CD4-positive, alpha-beta memory T cell (primary cell): ENCODE measurements around the gene PARP14. TPM values are rescaled to one million over a fixed set of nuclear protein-coding genes. Genes with fewer than 3 reads are reported as not detected.
"Not testable (repeated sequence)": the region's sequence is repeated elsewhere in the genome, so short reads cannot be mapped to it uniquely, and the experiment has no call there.

Experiments used
- CTCF ChIA-PET: fragments of 350-600 bp; sonication (Branson Sonifier 250); formaldehyde crosslinking; loops from one replicate; lab custom pipeline; 2021; ENCODE audit warnings: inconsistent platforms; ENCODE audit not compliant: partially characterized antibody; lab: Charles Lee
- POLR2A ChIA-PET: fragments of 350-600 bp; sonication (Branson Sonifier 250); formaldehyde crosslinking; loops from one replicate; lab custom pipeline; 2021; ENCODE audit not compliant: partially characterized antibody; lab: Charles Lee
- DNase-seq, 5 donors: peaks; one replicate each; pipeline versions ENCODE4 v3.0.0 to v3.0.0-alpha.2; 2020 to 2022; ENCODE audit warnings: mixed read lengths in 1 of 5
- H3K27ac ChIP-seq: one replicate; pipeline ENCODE4 v1.7.0; 2013; ENCODE audit warnings: low read depth, low read length
- H3K27me3 ChIP-seq: 2 replicates; pipeline ENCODE4 v1.7.0; 2013; ENCODE audit warnings: mild to moderate bottlenecking, low read length, moderate library complexity; ENCODE audit not compliant: insufficient read depth
- H3K36me3 ChIP-seq: 2 replicates; pipeline ENCODE4 v1.7.0; 2013; ENCODE audit warnings: mild to moderate bottlenecking, low read length, moderate library complexity; ENCODE audit not compliant: insufficient read depth
- H3K4me1 ChIP-seq: 2 replicates; pipeline ENCODE4 v1.7.0; 2013; ENCODE audit warnings: mild to moderate bottlenecking, low read length, moderate library complexity; ENCODE audit not compliant: insufficient read depth
- H3K4me3 ChIP-seq, 2 donors: one replicate each; pipeline ENCODE4 v1.7.0; 2013; ENCODE audit warnings: low read length in 2 of 2, mild to moderate bottlenecking in 1 of 2
- H3K9me3 ChIP-seq, 2 donors: one replicate each; pipeline ENCODE4 v1.7.0; 2013; ENCODE audit warnings: low read length in 2 of 2, control low read depth in 1 of 2; ENCODE audit not compliant: control insufficient read depth in 1 of 2
- H3K27ac Mint-ChIP-seq, 7 donors: one replicate each; pipeline ENCODE4 v1.8.0; 2020 to 2021; ENCODE audit warnings: mixed read lengths in 7 of 7, mild to moderate bottlenecking in 6 of 7, inconsistent platforms in 3 of 7, moderate library complexity in 3 of 7
- H3K27me3 Mint-ChIP-seq, 2 donors: one replicate each; pipeline ENCODE4 v1.8.0; 2020 to 2021; ENCODE audit warnings: mixed read lengths in 2 of 2
- H3K36me3 Mint-ChIP-seq, 2 donors: one replicate each; pipeline ENCODE4 v1.8.0; 2020 to 2021; ENCODE audit warnings: mixed read lengths in 2 of 2, inconsistent platforms in 1 of 2, mild to moderate bottlenecking in 1 of 2
- H3K4me1 Mint-ChIP-seq, 4 donors: one replicate each; pipeline ENCODE4 v1.8.0; 2020 to 2021; ENCODE audit warnings: mixed read lengths in 4 of 4, mild to moderate bottlenecking in 1 of 4
- H3K4me3 Mint-ChIP-seq, 8 donors: one replicate each; pipeline ENCODE4 v1.8.0; 2020 to 2021; ENCODE audit warnings: mixed read lengths in 8 of 8, mild to moderate bottlenecking in 7 of 8, moderate library complexity in 6 of 8, inconsistent platforms in 3 of 8
- H3K9me3 Mint-ChIP-seq, 8 donors: one replicate each; pipeline ENCODE4 v1.8.0; 2020 to 2021; ENCODE audit warnings: mixed read lengths in 8 of 8, mild to moderate bottlenecking in 5 of 8, inconsistent platforms in 3 of 8, moderate library complexity in 1 of 8
- intact Hi-C: fragments of 100-400 bp; cut with micrococcal nuclease; formaldehyde crosslinking; loops from one replicate; pipeline ENCODE4 v1.15.1; 2023
- polyA plus RNA-seq, 2 donors: library from polyadenylated mRNA; unstranded; fragments of 300-500 nt; fragmentation: Illumina TruSeq; gene quantifications; one replicate each; pipeline ENCODE4 v1.2.3, GENCODE V29; 2021
- total RNA-seq, 2 experiments: library from RNA; stranded (reverse); gene quantifications; one replicate each; pipeline ENCODE4 v1.2.3, GENCODE V29; 2021

The PARP14 gene
- total and polyA plus RNA-seq, 4 experiments from 2014 or later: 5.4 to 79.6 (median 43.9) TPM

DNA sequence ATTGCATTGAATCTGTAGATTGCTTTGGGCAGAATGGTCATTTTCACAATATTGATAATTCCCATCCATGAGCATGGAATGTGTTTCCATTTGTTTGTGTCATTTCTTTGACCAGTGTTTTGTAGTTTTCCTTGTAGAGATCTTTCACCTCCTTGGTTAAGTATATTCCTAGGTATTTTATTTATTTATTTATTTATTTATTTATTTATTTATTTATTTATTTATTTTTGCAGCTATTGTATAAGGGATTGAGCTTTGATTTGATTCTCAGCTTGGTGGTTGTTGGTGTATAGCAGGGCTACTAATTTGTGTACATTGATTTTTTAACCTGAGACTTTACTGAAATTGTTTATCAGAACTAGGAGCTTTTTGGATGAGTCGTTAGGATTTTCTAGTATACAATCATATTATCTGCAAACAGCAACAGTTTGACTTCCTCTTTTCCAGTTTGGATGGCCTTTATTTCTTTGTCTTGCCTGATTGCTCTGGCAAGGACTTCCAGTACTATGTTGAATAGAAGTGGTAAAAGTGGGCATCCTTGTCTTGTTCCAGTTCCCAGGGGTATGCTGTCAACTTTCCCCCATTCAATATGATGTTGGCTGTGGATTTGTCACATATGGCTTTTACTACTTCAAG lies 30.1 kb downstream of the PARP14 start:
- H3K27me3 Mint-ChIP-seq, POLR2A ChIA-PET, intact Hi-C loops, H3K9me3 Mint-ChIP-seq, H3K4me1 ChIP-seq, H3K9me3 ChIP-seq, DNase-seq, H3K4me3 ChIP-seq, CTCF ChIA-PET, H3K27ac ChIP-seq, H3K27me3 ChIP-seq: not testable (repeated sequence)
- peaks cover 78 to 82% of the 10 kb centered on the region in 2 donors for H3K36me3 Mint-ChIP-seq
- peaks cover 33% of the 10 kb centered on the region for H3K36me3 ChIP-seq
- H3K4me1 Mint-ChIP-seq: peaks cover 22 to 39% (median 30%) of the 10 kb centered on the region in 4 donors
- peak overlapping the region in 2 of 8 donors; percentile 26 to 37 for H3K4me3 Mint-ChIP-seq
- H3K27ac Mint-ChIP-seq: peak overlapping the region in 5 of 7 donors; percentile 32 to 79 (median 59)

DNA sequence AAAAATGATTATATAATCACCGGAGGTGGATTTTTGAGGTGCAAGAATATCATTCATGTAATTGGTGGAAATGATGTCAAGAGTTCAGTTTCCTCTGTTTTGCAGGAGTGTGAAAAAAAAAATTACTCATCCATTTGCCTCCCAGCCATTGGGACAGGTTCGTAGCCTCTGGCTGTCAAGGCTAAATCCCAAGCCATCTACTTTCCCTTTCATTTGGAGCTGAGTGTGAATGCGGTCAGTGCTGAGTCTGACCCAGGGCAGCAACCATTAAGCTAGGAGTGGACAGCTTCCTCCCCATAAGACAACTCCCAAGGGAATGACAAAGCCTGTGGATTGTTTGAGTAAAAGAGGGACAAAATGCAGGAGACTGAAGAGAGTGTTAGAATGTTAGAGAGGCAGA lies 33.6 kb downstream of the PARP14 start:
- Mint-ChIP-seq H3K9me3 (no peaks in the 10 kb centered on the region), H3K4me1 (peaks cover 20 to 28% (median 24%) of the 10 kb centered on the region in 4 donors), H3K36me3 (peaks cover 88 to 91% of the 10 kb centered on the region in 2 donors), H3K27me3 (no peaks in the 10 kb centered on the region), H3K27ac (peak overlapping the region in 1 of 7 donors; percentile 73), H3K4me3 (no peak overlapping the region)
- no peaks in the 10 kb centered on the region for H3K9me3 ChIP-seq
- intact Hi-C loops: no loop called here
- no peak overlapping the region for H3K4me3 ChIP-seq
- peaks cover 4% of the 10 kb centered on the region for H3K4me1 ChIP-seq
- no peak overlapping the region for H3K27ac ChIP-seq
- no peak for DNase-seq
- H3K27me3 ChIP-seq: no peaks in the 10 kb centered on the region
- CTCF ChIA-PET: no interaction called here
- POLR2A ChIA-PET: no interaction called here
- H3K36me3 ChIP-seq: peaks cover 60% of the 10 kb centered on the region

- POLR2A ChIA-PET: no interaction called here
- H3K4me1 Mint-ChIP-seq: peaks cover 3 to 5% (median 4%) of the 10 kb centered on the region in 4 donors
- Histone ChIP-seq H3K4me1 (no peaks in the 10 kb centered on the region), H3K9me3 (no peaks in the 10 kb centered on the region), H3K4me3 (no peak overlapping the region), H3K36me3 (peaks cover 72% of the 10 kb centered on the region), H3K27me3 (no peaks in the 10 kb centered on the region), H3K27ac (no peak overlapping the region)
- no peak overlapping the region for H3K4me3 Mint-ChIP-seq
- H3K36me3 Mint-ChIP-seq: peaks cover 87 to 92% of the 10 kb centered on the region in 2 donors
- CTCF ChIA-PET: interaction anchor here (1.3 kb wide), 1 partner anchor 37 kb away, joined by 5 read pairs; no protein-coding TSS in a partner anchor
- no peaks in the 10 kb centered on the region for H3K27me3 Mint-ChIP-seq
- intact Hi-C loops: no loop called here
- peak overlapping the region in 1 of 7 donors; percentile 39 for H3K27ac Mint-ChIP-seq
- DNase-seq: no peak
- no peaks in the 10 kb centered on the region for H3K9me3 Mint-ChIP-seq
These were observed 36.0 kb downstream of the PARP14 start for GRCh38 chr3:122716667-122717066.

DNA sequence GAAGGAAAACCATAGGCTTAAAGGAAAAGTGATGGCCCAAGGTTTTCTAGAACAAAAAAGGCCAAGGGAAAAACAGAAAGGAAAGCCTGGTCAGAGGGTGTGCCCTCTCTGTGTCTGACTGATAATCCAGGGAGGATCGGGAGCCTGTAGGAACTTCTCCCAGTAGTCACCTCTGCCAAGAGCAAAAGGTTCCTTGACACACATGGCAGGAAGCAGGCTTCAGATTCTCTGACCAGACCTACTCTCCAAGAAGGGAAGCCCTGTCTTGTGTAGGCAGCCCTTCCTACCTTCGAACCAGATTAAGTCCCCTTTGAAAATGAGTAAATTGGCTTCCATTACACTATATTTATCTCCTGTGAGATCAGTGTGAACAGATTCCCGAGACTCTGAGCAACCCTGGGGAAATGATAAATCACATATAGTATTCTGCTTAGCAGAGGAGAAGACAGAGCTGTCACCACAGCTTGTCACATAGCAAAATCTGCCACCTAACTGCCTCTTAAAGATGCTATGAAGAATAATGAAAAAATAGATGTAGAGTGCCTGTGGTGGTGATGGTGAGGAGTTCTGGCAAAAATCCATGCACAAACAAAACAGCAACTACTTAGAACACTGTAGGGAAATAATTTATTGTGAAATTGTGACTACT lies 38.8 kb downstream of the PARP14 start:
- Histone ChIP-seq H3K4me1 (no peaks in the 10 kb centered on the region), H3K9me3 (no peaks in the 10 kb centered on the region), H3K36me3 (peaks cover 55% of the 10 kb centered on the region), H3K27ac (no peak overlapping the region), H3K4me3 (no peak overlapping the region), H3K27me3 (no peaks in the 10 kb centered on the region)
- intact Hi-C loops: no loop called here
- ChIA-PET CTCF (interaction anchor here (1.1 kb wide), 1 partner anchor 335 kb away, joined by 3 read pairs; the partner anchor contains the start of gene FAM162A), POLR2A (no interaction called here)
- DNase-seq: no peak
- Mint-ChIP-seq H3K9me3 (no peaks in the 10 kb centered on the region), H3K4me3 (no peak overlapping the region), H3K4me1 (peaks cover 0 to 3% (median under 1%) of the 10 kb centered on the region in 4 donors), H3K27ac (peak overlapping the region in 2 of 7 donors; percentile 53 to 59), H3K36me3 (peaks cover 83 to 90% of the 10 kb centered on the region in 2 donors), H3K27me3 (no peaks in the 10 kb centered on the region)

DNA sequence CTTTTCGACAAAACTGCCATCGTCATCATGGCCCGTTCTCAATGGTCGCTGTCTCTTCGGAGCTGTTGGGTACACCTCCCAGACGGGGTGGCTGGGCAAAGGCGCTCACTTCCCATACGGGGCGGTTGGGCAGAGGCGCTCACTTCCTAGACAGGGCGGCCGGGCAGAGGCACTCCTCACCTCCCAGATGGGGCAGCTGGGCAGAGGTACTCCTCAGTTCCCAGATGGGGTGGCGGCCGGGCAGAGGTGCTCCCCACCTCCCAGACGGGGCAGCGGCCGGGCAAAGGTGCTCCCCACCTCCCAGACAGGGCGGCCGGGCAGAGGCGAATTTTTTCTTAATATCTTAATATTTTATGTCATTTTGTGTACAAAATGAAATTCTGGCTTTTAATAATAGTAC lies 44.5 kb downstream of the PARP14 start:
- DNase-seq: no peak
- H3K36me3 Mint-ChIP-seq: peaks cover 64 to 65% of the 10 kb centered on the region in 2 donors
- POLR2A ChIA-PET: no interaction called here
- Histone ChIP-seq H3K4me3 (no peak overlapping the region), H3K9me3 (no peaks in the 10 kb centered on the region), H3K27ac (no peak overlapping the region), H3K27me3 (no peaks in the 10 kb centered on the region), H3K4me1 (no peaks in the 10 kb centered on the region), H3K36me3 (peaks cover 4% of the 10 kb centered on the region)
- CTCF ChIA-PET: no interaction called here
- no peak overlapping the region for H3K4me3 Mint-ChIP-seq
- no peaks in the 10 kb centered on the region for H3K27me3 Mint-ChIP-seq
- intact Hi-C loops: no loop called here
- peaks cover 0 to 3% (median 0%) of the 10 kb centered on the region in 8 donors for H3K9me3 Mint-ChIP-seq
- H3K4me1 Mint-ChIP-seq: peaks cover 0 to 2% (median under 1%) of the 10 kb centered on the region in 4 donors
- no peak overlapping the region for H3K27ac Mint-ChIP-seq

- Mint-ChIP-seq H3K36me3 (peaks cover 51 to 57% of the 10 kb centered on the region in 2 donors), H3K4me1 (peaks cover 0 to 3% (median under 1%) of the 10 kb centered on the region in 4 donors), H3K27ac (peak overlapping the region in 3 of 7 donors; percentile 25 to 41 (median 36)), H3K4me3 (no peak overlapping the region), H3K9me3 (peaks cover 0 to 3% (median 0%) of the 10 kb centered on the region in 8 donors), H3K27me3 (no peaks in the 10 kb centered on the region)
- CTCF ChIA-PET: no interaction called here
- H3K36me3 ChIP-seq: no peaks in the 10 kb centered on the region
- H3K4me1 ChIP-seq: no peaks in the 10 kb centered on the region
- no peak for DNase-seq
- intact Hi-C loops: no loop called here
- H3K27ac ChIP-seq: no peak overlapping the region
- H3K4me3 ChIP-seq: no peak overlapping the region
- POLR2A ChIA-PET: no interaction called here
- H3K9me3 ChIP-seq: no peaks in the 10 kb centered on the region
- no peaks in the 10 kb centered on the region for H3K27me3 ChIP-seq
These were observed 46.7 kb downstream of the PARP14 start for GRCh38 chr3:122727294-122727693.

- intact Hi-C loops: no loop called here
- H3K36me3 Mint-ChIP-seq: peaks cover 50 to 55% of the 10 kb centered on the region in 2 donors
- H3K4me1 ChIP-seq: no peaks in the 10 kb centered on the region
- H3K27ac Mint-ChIP-seq: no peak overlapping the region
- H3K27me3 Mint-ChIP-seq: no peaks in the 10 kb centered on the region
- H3K9me3 Mint-ChIP-seq: peaks cover 0 to 3% (median 0%) of the 10 kb centered on the region in 8 donors
- no peaks in the 10 kb centered on the region for H3K36me3 ChIP-seq
- ChIA-PET CTCF (no interaction called here), POLR2A (no interaction called here)
- no peak overlapping the region for H3K4me3 Mint-ChIP-seq
- no peak overlapping the region for H3K4me3 ChIP-seq
- peaks cover 0 to 5% (median 1%) of the 10 kb centered on the region in 4 donors for H3K4me1 Mint-ChIP-seq
- H3K27ac ChIP-seq: no peak overlapping the region
- no peaks in the 10 kb centered on the region for H3K9me3 ChIP-seq
- no peaks in the 10 kb centered on the region for H3K27me3 ChIP-seq
- DNase-seq: no peak
These were observed 47.1 kb downstream of the PARP14 start for GRCh38 chr3:122727766-122728165.
